ENCODE data around the gene RHCE.
"Not testable (repeated sequence)": the region's sequence is repeated elsewhere in the genome, so short reads cannot be mapped to it uniquely, and the experiment has no call there.

Gene RHCE

DNA sequence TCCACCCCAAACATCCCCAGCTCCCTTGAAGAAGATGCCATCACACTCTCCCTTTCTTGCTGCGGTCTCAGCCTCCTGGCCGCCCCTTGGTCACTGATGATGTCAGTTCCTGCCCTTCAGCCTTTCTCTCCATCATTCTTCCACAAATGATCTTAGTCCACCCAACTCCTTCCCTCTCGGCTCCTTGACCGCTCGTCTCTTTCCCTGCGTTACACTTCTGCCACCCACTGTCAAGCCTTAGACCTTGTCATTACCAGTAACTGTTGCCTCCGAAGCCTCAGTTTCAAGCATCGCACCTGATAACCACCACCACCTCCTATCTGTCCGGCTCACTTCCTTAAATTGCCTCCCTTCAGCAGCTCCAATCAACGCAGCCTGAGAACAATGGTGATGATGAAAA, 23.1 kb downstream of the RHCE start:
- DNase-seq: not testable (repeated sequence)

DNA sequence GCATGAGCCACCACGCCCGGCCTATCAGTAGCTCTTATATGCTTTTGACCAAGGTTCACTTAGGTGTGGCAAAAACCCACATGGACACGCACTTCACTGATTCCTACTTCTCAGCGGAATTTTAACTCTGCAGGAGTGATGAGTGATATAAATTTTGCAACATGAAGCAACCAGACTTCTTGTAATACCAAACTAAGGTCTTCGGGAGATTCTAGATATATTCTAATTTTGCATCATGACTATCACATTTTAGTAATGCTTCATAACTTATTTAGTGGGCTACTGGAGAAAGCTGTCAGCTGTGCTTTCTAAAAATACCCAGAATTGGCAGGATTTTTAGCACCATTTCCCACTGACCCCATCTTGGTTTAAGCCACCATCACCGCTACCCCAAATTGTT, 27.8 kb downstream of the RHCE start:
- no peak for DNase-seq

DNA sequence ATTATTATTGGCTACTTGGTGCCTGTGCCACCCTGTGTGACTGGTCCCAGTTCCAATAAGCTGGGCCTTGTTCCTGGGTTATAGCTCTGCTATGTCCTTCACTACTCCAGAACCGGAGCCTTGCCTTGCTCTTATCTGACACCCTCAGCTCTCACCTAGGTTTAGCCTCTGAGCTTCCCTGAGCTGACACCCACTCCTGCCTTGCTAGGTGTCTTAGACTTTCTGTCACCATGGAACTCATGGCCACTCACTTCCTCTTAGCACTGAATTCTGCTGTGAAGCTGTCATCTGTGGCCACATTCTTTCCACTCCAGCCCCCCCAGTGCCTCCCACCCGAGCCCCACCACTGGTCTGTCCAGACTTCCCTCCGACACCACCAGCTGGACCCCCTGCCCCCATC, 30.9 kb downstream of the RHCE start:
- not testable (repeated sequence) for DNase-seq

DNA sequence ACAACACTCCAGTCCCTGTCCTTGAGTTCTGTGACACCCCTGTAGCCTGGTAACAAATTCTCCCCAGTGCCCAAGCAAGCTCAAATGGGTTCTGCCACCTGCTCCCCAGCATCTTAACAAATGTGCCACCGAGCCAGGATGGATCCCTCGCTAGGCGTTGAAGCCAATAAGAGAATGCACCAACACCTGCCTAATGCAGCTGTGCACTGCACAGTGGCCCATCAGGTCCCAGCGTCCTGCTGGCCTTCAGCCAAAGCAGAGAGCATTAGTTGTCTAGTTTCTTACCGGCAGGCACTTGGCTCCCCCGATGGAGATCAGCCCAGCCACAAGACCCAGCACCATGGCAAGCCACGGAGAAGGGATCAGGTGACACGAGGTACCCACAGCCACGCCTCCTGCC, 31.9 kb downstream of the RHCE start:
- DNase-seq: not testable (repeated sequence)

DNA sequence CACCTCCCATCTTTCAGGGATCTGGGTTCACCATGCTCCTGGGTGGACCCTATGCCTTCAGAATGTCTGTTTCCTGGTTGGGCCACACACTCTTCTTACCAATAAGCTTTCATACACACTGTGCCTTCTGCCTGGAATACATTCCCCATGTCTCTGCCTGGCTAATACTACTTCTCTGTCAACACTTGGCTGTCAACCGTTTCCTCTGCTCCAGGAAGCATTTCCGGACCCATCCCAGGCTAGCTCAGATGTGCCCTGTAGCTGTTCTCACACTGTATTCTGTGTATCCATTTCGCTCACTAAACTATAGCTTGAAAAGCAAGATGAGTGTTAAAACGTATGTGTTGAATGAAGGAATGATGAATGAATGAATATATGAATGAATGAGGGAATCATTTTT, 33.5 kb downstream of the RHCE start:
- not testable (repeated sequence) for DNase-seq

DNA sequence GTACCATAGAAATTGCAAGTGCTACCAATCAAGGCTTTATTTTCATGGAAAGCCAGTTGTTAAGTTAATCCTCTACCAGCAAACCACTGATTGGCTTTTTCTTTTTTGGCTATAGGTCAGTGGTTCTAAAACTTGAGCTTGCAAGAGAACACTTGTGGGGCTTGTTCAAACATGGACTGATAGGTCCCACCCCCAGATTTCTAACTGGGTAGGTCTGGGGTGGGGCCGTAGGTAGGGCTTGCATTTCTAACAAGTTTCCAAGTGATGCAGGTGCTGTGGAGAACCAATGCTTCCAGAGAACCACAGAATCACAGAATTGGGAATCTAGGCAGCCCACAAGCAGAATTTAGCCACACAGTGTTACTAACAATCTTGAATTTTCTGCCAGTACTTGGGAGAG, 36.8 kb downstream of the RHCE start:
- not testable (repeated sequence) for DNase-seq

DNA sequence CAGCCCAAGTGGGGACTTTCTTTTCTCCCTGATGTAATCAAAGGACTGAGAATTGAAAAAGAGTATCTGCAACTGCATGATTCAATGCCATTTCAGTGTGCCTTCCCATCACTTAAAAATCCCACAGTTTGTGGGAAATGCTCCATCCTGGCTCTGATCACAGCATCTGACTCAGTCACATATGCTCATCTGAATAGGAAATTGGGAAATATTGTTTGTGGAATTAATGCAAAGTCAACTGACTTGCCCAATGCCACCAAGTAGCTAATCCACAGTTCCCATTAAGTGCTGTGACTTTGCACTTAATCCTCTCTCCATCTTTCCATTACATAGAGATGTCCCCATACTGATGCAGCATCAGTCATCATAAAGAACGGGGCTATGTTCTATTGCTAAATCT, 37.5 kb downstream of the RHCE start:
- not testable (repeated sequence) for DNase-seq

DNA sequence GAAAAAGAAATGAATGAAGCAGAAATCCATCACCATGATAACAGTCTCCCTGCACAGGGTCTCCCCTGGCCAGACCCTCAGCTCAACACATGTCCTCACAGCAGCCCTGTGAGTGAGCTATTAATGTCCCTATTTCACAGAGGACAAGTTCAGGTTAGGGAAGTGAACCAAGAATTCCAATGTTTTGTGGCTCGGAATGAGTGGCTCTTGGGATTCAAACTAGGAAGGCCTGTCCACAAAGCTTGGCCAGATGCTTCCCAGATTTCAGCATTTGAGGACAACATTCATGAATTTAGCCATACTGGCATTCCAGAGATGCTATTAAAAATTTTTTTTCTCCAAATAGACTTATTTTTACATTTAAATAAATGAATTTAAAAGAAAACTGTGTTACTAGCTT, 38.1 kb downstream of the RHCE start:
- DNase-seq: not testable (repeated sequence)

DNA sequence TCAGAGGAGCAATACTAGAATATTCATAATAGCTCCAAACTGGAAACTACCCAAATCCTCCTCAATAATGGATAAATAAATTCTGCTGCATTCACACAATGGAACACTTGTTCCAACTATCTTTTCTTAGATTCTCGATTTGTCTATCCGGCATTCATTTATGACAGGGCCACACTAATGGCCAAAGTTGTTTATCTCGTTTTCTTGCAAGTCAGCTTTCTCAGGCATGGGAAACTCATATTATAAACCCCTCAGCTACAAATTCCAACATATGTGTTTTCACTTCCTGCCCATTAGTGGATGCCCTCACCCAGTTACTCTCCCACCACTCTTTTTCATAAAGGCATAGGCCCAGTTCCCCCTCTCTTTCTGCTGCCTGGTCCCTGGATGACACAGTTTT, 42.3 kb downstream of the RHCE start:
- not testable (repeated sequence) for DNase-seq

DNA sequence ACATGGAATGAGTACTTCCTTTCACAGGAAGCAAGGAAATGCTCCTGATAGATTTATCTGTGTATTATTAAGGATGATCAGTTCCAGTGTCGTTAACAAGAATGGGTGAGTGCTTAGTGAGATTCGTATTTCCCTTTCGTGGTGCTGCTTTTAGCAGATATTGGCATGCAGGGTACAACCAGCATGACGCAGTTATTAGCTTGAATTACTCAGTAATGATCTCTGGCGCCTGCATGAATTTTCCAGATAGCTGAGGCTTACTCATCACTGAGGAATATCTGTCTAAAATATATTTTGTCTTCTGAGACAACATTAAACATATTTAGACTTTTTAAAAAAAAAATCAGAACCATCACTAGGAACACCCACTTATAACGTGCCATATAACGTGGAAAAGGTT, 48.9 kb downstream of the RHCE start:
- DNase-seq: not testable (repeated sequence)

DNA sequence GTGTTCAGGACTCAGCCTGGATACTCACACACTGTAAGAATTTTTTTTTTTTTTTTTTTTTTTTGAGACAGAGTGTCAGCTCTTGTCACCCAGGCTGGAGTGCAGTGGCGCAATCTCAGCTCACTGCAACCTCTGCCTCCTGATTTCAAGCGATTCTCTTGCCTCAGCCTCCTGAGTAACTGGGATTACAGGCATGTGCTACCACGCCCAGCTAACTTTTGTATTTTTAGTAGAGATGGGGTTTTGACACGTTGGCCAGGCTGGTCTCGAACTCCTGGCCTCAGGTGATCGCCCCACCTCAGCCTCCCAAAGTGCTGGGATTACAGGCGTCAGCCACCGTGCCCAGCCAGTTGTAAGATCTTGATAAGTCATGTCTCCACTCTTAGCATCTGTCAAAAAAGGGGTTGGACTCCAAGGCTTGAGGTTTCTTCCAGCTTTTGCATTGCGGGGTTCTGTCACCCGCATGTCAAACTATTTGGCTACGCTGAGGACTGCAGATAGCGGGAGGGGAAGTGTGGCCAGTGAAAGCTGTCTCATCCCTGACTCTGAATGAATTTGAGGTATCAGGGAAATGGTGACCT, 50.8 kb downstream of the RHCE start:
- DNase-seq: not testable (repeated sequence)

DNA sequence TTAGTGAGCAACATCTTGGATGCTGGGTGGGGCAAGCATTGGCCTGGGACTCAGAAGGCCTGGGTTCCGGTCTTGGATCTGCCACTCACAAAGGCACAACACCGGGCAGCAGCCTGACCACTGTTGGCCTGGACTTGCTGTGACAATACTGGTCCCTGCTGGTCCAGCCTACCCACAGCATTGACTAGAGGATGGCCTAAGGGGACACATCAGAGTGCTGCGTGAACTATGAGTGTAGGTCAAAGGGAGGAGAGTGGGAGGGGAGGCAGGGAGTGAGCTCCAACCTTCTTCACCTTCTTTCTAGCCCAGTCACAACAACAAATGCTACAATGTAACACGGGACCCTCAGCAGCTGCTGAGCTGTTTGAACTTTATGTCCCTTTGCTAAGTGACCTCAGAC, 51.4 kb downstream of the RHCE start:
- DNase-seq: no peak

DNA sequence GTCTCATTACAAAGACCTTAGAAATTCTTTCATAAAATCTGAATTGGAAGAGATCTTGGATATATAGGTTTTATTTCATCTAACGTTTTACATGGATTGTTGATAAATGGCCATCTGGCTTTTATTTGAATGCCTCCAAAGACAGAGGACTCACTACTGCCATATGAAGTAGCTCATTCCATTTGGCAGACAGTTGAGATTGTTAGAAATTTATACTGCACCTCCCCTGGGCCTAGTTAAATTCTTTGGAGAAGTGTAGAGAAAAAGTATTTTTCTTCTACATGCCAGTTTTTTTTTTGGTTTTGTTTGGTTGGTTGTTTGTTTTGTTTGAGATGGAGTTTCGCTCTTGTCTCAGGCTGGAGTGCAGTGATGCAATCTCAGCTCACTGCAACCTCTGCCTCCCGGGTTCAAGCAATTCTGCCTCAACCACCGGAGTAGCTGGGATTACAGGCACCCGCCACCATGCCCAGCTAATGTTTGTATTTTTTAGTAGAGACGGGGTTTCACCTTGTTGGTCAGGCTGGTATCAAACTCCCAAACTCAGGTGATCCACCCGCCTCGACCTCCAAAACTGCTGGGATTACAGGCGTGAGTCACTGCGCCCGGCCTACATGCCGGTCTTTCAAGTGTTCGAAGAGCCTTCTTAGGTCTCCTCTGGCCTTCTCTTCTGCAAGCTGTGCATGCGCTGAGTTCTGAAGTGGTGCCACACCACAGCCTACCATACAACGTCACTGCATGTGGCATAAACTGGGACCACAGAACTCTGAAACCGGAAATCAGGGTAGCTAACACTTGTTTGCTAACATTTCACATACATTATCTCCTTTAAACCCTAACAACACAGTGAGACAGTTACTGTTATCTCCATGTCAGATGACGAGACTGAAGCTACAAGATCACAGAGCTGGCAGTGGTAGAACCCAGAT, 57.7 kb downstream of the RHCE start:
- DNase-seq: not testable (repeated sequence)

DNA sequence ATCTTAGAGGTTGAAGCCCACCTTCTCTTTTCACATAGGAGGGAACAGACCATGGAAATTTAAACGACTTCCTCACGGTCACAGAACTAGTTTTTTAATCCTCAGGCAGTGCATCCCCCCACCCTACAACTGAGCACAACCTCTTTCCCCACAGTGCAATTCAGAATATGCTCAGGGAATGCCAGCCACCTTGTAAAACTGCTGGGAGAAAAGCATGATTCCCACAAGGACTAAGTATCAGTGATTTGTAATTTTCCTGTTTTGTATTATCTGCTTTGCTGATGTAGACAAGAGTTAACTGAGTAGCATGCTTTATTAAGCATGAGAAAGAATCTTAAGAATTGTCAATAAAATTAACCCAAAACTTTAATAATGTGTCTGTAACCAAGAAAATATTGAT, 58.7 kb downstream of the RHCE start:
- no peak for DNase-seq

DNA sequence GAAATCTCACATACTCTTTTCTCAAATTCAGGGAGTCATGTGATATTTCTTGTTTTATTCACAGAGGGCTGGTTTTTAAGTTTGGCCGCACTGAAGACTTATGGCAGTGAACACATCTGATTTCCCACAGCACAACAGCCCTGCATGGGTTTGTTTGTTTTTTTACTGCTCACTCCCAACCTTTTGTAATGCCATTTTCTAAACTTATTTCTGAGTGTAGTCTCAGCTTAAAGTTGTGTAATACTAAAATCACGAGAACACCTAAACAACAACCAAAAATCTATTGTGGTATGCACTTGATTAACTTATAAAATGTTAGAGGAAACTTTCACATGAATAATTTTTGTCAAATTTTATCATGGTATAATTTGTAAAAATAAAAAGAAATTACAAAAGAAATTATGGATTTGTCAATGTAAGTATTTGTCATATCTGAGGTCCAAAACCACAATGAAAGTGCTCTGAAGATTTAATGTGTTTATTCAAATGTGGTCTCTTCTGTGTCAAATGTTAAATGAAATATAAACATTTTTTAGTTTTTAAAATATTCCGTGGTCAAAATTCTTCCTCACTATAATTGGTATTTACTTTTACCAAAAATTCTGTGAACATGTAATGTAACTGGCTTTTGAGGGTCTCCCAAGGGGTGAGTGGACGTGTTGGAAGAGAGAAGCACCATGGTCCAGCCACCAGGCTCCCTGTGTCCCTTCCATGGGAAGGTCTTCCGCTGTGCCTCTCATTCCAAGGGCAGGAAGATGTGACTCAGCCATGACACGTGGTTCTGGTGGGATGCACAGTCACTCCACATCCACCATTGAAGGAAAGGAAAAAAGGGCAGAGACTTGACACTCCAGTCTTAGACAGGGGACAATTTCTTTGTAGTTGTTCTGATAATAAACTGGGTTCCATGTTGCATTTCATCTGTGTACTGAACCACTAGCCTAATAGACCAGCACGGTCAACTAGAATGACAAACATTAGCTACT, 59.7 kb downstream of the RHCE start:
- DNase-seq: no peak

DNA sequence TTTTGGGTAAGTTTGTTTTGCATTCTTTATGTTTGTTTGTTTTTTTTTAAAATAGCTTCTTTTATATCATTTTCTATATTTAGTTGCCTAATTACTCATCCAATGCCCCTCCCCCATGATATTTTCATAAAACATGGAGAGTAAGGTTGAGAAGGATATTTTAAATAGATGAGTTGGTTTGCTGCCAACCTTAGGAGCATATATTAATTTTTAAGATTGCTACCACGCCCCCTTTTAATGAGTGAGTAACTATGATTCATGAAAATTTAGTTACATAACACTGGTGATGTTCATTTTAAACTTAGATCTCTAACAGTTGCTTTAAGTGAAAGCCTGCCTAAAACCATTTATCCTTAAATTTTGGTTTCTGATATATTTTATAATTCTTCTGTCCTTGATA, 63.8 kb downstream of the RHCE start:
- no peak for DNase-seq

DNA sequence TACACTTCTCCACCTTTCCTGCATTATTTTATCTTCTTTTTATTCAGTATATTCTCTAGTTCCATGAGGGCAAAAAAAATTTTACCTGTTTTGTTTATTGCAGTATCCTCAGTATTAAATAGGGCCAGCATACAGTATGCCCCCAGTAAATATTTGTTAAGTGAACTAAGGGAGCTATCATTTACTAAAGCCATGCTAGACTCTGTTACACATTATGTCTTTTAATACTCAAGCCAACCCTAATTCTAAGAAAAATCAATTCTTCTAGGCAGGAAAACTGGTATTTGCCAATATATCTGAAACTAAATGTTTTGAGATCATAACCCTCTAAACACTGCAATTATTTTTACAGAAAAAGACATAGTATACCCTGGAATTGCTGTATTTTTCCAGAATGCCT, 64.2 kb downstream of the RHCE start:
- DNase-seq: no peak

DNA sequence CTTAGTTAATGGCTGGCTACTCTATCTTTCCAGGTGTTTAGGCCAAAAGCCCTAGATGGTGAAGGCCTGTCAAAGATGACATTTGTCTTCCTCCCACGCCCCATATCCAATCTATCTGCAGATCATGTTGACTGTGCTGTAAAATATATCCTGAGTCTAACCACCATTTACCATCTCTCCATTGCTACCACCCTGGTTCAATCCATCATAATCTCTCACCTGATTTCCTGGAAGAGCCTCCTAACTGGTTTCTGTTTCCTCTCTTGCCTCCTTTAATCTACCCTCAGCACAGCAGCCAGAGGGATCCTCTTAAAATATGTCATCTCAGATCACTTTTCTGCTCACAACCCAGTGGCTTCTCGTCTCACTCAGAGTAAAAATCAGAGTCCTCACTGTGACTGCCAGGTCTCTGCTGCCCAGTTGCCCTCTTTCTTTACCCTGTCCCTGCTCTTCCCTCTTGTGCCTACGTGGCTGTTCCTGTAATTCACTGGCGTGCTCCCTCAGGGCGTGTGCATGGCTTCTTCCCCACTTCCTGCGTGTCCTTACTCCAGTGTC, 64.7 kb downstream of the RHCE start:
- DNase-seq: no peak

DNA sequence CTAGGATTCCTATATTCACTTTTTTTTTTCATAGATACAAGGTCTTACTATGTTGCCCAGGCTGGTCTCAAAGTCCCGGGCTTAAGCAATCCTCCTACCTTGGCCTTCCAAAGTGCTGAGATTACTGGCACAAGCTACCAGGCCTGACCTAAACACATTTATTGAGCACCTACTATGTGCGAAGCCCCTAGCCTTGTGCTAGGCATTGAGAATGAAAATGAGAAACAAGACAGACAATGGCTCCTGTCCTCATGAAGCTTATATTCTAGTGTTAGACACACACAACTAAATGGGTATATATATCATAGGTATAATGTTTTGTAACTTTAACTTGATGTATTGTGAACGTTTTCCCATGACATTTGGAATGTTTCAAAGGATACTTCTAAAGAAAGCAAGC, 71.0 kb downstream of the RHCE start:
- no peak for DNase-seq

DNA sequence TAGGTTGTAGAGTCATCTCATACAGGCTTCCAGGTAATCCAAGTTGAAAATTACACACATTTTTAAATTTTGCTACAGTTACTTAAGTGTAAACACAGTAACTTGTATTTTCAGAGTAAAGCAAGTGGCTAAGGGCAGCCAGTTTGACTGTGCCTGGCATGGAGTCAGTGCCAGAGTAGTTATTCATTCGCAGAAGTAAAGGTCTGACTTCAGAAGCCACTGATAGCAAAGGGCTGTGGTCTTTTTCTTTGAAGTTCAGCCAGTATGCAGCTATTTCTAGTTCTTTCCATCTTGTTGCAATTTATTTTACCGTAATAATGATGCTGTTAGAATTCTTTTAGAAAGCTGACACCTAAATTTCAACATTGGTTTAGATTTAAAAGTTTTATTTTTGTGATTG, 73.1 kb downstream of the RHCE start:
- no peak for DNase-seq

DNA sequence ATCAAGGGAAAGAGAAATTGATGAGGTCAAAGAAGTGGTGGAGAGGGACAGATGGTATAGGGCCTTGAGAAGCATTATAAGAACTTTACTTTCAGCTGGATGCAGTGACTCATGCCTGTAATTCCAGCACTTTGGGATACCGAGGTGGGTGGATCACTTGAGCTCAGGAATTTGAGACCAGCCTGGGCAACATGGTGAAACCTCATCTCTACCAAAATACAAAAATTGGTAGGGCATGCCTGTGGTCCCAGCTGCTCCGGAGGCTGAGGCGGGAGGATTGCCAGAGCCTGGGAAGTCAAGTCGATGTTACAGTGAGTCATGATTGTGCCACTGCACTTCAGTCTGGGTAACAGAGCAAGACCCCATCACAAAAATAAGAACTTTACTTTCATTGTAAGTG, 76.8 kb downstream of the RHCE start:
- no peak for DNase-seq

DNA sequence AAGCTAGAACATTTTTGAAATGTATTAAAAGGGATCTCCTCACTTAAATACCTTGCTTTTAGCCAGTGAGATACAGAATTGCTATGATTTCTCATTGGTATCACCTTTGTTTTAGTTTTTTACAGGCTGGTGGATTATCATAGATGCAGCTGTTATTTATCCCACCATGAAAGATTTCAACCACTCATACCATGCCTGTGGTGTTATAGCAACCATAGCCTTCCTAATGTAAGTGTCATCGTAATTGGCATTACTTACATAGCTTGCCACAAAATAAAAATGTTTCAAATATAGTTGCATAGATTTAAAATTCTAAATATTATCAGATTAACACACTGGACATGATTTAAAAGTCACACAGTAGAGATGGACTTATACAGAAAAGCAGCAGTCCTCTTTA, 77.8 kb downstream of the RHCE start:
- DNase-seq: no peak

DNA sequence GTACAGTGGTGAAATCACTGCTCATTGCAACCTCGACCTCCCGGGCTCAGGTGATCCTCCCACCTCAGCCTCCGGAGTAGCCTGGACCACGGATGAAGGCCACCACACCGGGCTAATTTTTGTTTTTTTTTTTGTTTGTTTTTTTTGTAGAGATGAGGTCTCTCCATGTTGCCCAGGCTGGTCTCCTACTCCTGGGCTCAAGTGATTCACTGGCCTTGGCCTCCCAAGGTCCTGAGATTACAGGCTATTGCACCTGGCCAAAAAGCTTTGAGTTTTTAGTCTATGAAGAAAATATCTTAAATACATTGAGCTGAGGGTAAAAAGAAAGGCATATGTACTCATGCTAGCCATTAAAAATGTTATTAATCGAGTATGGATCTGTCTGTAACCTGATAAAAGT, 78.9 kb downstream of the RHCE start:
- no peak for DNase-seq
